Stimulated activated CD8-positive, alpha-beta memory T cell treated with anti-CD3 and anti-CD28 coated beads, Interleukin-7, amount 100 ng/mL, for 1 hour (primary cell): ENCODE data around the gene NPAS2.

Experiments
- DNase-seq, 2 donors: peaks; one replicate each; pipeline ENCODE4 v3.0.0-alpha.2; 2020; ENCODE audit warnings: low read depth in 2 of 2

The NPAS2 gene

DNA sequence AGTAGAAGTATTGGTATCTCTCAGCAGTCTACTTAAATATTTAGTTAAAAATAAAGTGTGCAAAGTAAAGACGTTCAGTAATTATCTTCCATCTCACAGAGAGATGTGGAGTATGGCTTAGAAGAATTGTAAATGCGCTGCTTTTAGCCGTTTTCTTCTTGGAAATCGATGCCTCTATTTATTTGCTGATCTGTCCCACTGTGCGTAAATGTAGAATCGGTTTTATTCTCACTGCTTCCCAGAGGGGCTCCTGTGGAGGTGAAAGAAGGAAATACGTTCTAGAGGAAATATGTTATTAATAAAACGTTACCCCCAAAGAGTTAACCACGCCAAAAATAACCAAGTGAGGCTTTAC lies 1.9 kb downstream of the NPAS2 start:
- DNase-seq = no peak

DNA sequence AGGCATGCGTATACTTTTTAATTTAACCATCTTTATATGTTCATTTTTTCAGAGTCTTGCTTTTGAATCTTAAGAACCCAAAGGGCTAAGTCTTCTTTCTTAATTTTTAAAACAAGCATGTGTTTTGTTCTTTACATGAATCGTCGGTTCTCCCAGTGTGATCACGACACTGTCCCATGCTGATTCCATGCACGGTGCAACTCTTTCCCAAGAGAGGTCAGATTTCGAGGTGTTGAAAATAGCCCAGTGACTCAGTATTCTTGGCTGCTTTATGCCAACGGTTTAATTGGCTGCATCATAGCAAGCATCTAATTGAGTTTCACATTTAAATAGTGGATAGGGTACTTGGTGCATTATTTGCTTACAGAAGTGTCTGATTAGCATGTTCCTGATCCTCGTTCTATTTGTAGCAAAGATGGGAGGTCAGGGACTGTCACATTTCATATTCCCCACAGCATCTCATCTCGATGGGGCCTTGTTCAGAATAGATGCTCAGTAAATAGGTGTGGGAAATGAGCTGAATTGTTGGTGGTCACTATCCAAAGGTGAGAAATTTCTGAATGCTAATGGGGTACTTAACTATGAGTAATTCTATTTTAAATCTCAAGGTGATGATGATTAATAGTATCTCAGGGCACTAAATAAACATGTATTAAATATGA lies 2.8 kb downstream of the NPAS2 start:
- no peak for DNase-seq

DNA sequence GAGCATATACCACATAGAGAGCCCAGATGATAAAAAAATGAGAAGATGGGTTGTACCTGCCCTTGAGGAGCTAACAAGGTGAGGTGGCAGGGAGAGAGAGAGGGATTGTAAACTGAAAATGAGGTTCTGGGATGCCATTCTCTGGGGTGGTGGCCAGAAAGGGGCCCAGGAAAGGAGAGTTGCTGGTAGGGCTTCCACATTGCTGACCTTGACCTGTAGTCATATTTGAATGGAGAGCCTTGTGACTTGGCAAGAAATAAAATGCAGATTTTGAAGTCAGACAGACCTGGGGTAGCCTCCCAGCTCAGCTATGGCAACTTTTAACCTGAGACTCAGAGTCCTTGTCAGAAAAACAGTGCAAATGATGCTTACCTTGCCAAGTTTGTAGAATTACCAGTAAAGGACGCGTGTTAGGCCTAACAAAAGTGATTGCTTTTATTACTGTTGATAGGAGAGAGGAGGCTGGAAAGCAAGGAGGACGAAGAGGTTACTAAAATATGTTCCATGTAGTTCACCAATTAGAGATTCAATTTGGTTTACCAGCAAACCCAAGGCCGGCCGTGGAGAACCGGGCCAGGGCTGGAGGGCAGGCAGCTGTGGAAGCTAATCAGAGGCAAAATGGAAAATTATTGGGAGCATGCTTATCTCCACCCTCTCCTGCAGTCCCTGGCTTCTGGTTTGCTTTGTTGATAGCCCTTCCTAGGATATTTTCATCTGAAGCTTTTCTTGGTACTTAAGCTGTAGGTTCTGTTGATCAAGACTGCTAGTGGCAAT lies 3.9 kb downstream of the NPAS2 start:
- DNase-seq = no peak

DNA sequence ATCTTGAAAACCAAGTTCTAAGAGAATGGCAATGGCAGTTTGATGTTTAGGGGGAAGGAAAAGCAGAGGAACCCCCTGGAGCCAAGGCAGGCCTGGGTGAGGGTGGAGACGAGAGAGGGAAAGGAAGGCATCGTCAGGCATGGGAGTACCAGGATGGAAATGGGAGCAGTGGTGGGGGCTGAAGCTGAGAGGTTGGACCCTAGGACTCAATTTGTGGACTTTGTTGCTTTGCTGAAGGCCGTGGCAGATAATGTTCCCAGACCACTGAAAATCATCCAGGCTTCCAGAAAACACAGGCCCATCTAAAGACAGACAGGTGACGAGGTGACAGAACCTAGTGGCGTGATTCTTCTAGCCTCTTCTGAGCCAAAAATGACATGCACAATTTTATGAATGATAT lies 4.9 kb downstream of the NPAS2 start:
- DNase-seq = no peak

DNA sequence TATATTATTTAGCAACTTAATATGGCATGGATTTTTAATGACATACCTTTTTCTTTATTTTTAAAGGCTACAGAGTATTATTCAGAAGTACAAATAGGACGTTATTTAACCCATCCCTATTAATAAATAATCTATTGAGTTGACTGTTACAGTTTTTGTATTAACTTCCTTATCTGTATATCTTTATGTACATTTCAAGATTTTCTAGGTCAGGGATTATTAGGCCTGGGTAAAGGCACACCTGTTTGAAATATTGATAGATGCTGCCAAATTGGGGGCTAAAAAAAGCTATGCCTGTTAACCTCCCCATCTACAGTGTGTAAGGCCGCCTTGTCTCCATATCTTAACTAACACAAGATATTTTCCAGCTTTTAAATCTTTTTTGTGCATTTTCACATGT lies 6.6 kb downstream of the NPAS2 start:
- DNase-seq = no peak

DNA sequence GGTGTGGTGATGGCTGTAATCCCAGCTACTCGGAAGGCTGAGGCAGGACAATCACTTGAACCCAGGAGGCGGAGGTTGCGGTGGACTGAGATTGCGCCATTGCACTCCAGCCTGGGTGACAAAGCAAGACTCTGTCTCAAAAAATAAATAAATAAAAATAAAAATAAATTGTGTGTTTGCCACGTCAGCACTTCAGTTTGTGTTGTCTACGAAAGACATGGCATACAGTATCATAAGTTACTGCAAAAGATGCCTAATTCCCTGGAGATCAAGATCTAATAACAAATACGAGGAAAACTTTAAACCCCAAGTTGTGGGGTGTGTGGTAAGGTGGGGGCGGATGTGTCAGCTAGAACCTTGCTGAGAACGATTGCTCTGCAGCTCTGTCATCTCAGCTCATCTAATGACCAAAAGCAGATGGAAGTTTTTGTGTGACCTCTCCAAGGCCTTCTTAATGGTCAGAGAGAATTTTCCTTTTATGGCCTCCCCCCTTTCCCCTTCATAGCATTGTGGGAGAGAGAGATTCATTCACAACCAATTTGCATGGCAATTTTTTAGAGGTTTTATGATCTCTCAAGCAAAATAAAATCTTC lies 11.3 kb downstream of the NPAS2 start:
- DNase-seq = no peak

DNA sequence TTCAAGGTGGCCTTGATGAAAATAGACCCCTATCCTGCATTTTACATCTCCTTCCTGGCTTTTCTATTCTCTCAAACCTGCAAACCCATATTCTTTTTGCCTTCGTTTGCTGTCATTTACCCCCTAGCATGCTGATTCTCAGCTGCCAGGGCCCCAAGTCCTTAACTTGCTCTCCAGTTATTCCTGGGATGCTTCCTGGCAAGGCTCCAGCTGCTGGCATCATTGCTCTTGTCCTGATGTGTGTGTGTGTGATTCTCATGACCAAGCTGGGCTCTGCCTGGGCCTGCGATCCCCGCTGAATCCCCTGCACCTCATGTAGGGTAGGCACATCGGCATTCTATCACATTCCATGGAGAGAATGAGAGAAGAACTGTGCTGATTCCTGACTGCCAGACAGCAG lies 11.9 kb downstream of the NPAS2 start:
- no peak for DNase-seq

DNA sequence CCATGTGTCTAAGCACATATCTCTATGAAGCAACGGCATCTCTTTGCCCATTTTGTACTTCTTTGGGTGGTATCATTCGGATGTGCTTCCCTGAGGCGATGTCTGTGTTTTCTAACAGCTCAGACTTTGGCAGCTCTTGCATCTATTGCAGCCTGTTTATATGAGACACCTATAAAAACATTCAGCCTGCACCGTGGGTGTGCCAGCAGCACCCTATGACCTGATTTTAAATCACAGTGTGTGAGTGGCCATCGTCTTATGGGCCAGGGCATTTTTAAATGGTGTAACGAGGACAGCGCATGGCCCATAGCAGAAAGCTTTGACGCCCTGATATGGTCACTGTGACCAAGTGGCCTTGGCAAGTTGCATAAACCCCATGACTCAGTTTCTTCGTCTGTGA lies 12.9 kb downstream of the NPAS2 start:
- no peak for DNase-seq

DNA sequence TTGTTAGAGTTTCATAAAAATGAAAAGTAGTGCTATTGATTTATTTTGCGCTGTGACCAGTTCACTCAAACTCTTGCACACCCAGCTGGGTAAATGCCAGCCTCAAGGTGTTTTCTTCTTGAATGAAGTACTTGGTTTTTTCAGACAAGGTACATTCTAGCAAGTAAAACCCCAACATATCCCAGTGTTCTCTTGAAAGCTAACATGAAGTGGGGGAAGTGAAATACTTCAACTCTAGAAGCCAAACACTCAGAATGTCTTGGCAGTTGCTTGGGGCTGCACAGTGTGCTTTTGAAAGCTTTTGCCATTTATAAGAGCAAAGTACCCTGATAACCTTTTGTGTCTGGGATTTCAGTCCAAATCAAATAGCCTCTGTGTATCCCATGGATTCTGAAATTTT lies 13.4 kb downstream of the NPAS2 start:
- DNase-seq = no peak

DNA sequence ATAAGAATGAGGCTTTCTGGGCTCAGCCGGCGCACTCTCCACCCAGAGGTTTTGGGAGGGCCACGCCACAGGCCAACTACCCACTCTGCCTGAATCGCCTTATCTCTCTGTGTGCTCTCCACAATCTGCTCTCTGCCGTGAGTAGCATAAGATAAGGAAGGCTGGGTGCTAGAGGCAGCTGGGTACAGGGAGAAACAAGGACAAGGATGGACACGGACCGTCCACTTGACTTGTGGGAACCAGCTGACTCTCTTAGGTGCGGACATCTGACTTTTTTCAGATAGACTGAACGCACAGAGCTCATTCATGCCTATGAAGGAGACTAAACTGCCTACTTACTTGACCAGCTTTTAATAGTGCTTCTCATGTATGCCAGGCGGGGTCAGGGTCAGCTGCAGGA lies 14.3 kb downstream of the NPAS2 start:
- DNase-seq = no peak

DNA sequence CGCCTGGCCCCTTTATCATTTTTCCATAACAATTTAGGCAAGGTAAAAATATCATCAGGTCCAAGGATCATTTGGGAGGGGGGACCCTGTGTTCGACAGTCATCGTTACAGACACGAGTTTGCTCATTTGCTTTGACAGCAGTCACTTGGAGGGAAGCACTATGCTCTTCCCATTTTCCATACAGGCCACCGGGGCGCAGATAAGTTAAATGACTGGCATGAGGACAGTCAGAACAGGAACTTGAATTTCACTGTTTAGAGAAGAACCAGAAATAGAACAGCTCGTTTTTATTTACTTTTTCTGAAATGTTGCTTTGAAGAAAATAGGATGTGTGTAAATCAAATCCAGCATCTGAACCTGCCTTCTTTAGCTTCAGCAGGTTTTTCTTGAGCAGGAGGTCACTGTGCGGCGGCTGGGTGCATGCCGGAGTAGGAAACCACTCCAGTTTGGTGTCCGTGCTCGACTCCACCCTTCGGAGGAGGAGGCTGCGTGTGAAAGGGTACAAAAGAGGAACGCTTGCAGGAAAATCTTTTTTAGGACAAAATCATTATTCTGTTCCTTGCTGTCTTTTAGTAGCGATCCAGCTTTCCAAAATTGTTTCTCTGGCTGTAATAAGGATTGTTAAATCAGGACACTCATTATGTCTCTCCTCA lies 15.2 kb downstream of the NPAS2 start:
- DNase-seq = no peak

DNA sequence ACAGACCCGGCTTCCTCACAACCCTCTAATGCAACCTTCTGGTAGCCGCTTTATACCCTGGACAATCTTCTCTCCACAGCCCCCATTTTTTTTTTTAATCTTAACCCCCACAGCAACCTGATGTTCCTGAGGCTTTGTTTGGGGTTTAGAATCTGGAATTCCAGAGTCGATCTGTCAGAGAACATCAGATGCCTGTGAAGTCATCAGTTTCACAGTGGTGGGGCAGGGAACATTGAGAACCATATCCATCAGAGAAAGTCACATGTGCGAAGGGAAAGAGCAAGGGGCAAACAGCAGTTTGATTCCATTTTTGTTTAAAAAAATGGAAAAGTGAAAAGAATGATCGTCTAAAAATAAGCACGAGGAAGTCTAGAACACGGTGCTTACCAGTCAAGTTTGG lies 20.6 kb downstream of the NPAS2 start:
- no peak for DNase-seq

DNA sequence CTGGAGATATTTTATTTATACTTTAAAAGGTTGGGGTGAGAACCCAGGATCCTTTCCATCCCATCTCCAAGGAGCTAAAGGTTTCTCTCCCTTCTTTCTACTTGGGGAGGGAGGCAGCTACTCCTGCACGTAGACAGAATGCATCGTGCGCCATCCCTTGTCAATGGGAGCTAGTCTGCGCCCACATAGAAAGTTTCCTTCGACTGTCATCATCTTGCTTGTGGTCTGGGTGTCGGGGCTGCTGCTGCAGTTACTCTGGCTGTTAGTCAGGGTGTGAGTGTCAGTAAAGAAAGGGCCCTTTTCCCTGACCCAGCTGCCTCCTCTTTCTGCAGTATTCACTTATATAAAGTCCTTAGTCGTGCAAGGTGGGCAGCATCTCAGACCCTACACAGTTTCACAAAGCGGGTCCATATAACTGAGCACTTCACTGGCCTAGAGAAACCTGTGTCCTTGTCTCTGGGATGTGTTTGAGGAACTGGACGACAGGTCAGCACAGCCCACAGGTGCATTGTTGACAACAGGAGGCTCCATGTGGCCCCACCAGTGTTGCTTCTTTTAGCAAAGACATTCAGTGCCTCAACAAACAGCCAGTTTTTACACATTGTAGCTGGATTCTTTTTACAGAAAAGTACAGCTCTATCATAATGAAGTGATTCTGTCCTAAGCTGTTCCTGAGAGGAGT lies 22.4 kb downstream of the NPAS2 start:
- DNase-seq = no peak

DNA sequence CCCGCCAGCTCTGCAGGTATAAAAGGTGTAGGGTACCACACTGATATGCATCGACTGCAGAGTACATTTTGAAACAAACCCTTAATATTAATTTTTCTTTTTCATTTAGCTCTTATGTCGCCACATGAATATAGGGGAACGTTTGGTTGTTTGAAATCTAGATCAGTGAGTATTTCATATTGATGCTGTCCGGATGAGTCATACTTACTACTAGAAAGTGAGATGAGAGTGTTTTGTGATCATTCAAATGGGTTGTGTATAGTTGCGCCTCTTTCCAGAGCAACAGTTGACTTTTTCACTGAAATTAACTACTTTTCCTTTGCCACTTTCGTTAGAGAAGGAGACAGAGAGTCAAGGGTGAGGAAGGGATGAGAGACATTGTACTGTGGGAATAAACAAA lies 24.6 kb downstream of the NPAS2 start:
- no peak for DNase-seq

DNA sequence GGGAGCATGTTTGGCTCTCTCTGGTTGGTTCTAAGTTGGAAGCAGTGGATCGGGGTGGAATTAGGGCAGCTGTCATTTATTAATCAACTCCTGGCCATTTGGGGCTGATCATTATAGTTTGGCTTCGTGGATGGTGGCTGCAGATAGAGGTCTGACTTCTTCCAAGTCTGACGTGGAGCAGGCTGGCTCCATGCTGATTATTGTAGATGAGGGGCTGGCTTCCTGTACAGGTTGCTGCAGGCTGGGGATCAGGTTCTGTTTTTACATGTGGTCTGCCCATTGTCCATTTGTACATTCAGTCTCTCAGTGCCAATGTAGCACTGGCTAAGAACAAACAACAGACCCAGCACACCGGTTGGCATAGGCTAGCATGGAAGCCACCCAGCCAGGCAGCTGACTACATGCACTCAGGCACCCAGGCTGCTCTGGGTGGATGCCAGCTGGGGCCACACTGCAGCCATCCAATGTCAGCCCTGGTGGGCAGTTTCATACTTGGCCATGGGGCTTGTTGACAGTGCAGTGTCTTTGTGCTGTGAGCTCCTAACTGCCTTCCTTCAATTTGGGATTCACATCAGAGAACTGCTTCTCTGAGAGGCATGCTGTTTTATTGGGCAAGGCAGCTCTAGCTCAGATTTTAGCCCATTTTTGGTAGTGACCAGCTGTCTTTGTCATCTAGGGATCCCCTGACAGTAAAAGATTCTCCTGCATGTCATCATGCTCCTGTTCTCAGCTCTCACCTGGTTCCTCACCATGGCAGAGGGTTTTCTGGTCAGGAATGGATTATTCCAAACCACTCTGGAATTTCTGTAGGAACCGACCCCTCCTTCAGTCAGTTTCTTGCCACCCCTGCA lies 25.4 kb downstream of the NPAS2 start:
- DNase-seq = no peak

DNA sequence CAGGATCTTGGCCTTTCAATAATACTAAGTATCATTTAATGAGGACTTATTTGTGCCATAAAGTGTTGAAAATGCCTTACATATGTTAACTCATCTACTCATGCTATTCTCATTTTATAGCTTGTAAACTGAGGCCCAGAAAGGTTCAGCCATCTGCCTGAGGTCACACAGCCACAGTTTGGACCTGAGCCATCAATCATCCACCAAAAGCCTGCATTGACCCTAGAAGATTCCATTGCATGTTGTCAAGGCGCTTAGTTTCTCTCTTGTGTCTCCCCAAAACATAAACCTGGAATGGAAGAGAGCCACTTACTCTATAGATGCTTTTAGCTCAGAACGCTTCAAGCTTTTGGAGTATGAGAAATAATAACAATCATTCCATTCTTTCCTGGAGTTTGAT lies 26.8 kb downstream of the NPAS2 start:
- no peak for DNase-seq

DNA sequence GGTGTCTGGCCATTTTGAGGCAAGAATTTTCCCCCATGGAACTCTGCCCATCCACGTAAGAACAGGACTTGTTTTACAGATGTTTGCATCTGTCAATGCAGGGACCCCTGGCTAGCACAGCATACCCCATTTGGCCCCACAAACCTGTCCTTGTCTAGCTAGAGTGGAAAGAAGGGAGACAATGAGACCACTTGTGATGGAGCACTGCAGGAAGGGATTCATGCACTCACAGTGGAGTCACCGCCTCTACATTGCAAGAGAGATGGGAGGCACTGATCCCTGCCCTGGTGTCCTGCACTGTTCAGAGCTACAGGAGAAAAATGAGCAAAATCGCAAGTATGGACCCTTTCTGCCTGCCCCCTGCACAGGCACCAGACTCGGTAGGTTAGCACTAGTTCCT lies 32.5 kb downstream of the NPAS2 start:
- no peak for DNase-seq

DNA sequence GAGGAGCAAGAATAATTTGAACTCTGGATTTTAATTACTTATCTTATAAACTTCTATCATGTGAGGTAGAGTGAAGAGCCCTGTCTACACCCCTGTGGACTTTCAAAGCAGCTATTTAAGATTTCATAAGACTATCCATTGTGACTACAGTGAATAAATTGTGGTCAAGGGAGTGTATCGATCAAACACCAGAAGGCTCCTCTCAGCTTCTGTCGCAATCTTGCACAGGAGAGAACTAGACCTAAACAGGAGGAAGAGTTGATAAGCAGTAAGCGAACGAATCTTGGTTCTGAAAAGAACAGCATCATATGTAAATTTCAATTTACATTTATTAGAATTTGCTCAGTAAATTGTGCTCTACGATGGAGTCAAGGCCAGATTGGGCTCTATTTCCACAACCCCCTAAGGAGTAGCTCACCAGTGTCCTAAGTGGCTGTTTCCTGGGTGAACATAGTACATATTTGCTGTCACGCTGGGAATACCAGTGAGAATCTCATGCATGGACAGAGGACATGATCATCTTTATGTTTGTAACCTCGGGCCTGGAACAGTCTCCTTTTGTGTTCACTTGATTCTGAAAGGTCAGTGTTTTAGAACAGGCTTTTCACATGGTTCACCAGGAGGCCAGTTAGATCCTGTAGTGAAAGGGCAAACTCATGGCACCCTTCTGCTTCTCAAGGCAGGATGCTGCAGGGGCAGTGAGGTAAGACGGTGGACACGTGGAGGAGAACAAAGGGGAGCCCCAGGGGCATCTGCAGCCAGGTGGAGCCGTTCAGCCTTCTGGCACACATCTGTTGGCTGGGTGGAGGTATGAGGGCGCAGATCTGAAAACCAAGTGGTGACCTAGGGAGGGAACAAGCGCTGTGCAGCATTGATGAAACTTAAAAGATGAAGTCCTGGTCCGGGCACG lies 33.3 kb downstream of the NPAS2 start:
- DNase-seq = no peak

DNA sequence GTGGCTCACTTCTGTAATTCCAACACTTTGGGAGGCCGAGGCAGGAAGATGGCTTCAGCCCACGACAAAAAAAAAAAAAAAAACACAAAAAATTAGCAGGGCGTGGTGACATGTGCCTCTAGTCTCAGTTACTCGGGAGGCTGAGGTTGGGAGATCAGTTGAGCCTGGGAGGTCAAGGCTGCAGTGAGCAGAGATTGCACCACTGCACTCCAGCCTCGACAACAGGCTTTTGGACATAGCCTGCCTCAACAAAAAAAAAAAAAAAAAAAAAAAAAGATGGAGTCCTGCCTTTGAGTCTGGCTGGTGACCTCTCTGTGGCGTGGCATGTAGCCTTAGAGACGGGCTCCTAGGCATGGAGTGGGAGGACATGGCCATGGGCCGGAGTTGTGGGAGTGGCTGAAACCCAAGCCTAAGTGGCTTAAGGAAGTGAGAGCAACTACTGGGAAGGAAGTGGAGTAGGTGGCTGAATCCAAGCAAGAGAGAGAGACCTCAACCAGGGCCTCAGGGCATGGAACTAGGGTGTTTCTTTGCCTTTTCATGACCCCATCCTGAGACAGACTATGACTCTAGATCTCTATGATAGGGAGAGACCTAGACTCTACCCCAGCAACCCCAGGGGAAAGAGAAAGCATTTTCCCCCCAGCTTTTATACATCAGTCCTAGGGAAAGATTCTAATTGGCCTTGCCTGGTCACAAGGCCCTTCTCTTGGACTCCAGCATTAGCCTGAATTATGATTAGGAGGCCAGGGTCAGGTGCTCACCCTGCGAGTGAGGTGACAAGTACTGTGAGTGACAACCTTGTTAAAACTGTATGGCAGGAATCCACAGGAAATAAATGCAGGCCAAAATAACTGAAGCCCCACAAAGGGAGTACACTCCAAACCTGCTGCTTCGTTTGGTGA lies 34.2 kb downstream of the NPAS2 start:
- DNase-seq = no peak
